Heart left ventricle (tissue), 13 donors: ENCODE results near the gene IFITM5.

Experiments used
- POLR2A ChIP-seq, 2 donors: fragments of 450-650 bp; IDR thresholded peaks; one replicate each; pipeline ENCODE4 v1.6.1; 2017; ENCODE audit warnings: antibody characterized with exemption in 2 of 2, mild to moderate bottlenecking in 2 of 2, moderate library complexity in 2 of 2
- TF ChIP-seq, protein P1 (sequence below), 12 donors: fragments of 200-600 bp; sonication (generic) in 4 of 12; IDR thresholded peaks; one replicate each; pipeline versions ENCODE4 v1.5.0 to v1.8.0; 2018 to 2022; ENCODE audit warnings: antibody characterized with exemption in 12 of 12, mild to moderate bottlenecking in 5 of 12
- donor health status: ischemic (EF 13 %, LVEDD 7.1; RV severe dilation, severe dysfunction).
- donor health status: DM: no; HTN: yes; CAD: no.
- donor health status: DM: no; HTN: no; CAD: no.
- donor health status: ischemic (EF 25% LVEDD 6.9; RV normal size, moderate dysfunction).
- donor health status: ischemic (EF 25% LVEDD 5.7; RV mildly dilated, moderate dysfunction).
- donor health status: ischemic (EF 35%, LVEDD 5.7; RV mildly dilated, moderate dysfunction).
- donor health status: nonischemic (EF 11% LVEDD 7.7; RV severe dilation, severe dysfunction).
- donor health status: DM: yes; HTN: yes; CAD: no.
- donor health status: PGD.
- donor health status: ischemic (EF 29% LVEDD 5.4; RV normal size, mild dysfunction).
- donor health status: nonischemic (EF 23%, LVEDD 6.1; RV moderate dilation, normal function).

DNA sequence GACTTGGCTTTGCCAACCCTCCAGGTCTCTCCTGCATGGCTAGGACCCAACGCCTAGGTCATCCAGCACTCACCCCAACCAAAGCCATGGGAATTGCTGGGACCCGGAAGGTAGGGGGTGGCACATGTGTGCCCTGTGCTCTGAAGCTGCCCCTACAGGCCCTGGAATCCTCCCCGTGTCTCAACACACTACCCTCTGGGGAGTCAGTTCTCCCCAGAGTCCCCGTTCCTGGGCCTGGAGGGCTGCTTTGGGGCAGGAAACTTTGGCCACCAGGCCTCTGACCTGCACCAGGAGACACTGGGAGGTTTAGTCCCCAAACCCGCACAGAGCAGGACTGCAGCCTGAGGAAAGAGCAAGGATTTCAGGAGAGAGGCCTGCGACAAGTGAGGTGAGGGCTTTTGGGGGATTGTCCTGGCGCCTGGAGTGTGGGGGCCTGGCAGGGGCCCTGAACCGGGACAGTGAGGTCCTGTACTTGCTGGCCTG lies 14.0 kb upstream of the IFITM5 start:
- TF ChIP-seq, protein P1, sequence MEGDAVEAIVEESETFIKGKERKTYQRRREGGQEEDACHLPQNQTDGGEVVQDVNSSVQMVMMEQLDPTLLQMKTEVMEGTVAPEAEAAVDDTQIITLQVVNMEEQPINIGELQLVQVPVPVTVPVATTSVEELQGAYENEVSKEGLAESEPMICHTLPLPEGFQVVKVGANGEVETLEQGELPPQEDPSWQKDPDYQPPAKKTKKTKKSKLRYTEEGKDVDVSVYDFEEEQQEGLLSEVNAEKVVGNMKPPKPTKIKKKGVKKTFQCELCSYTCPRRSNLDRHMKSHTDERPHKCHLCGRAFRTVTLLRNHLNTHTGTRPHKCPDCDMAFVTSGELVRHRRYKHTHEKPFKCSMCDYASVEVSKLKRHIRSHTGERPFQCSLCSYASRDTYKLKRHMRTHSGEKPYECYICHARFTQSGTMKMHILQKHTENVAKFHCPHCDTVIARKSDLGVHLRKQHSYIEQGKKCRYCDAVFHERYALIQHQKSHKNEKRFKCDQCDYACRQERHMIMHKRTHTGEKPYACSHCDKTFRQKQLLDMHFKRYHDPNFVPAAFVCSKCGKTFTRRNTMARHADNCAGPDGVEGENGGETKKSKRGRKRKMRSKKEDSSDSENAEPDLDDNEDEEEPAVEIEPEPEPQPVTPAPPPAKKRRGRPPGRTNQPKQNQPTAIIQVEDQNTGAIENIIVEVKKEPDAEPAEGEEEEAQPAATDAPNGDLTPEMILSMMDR (IDR thresholded peaks at IDR 0.05) = no peak
- TF ChIP-seq POLR2A (IDR thresholded peaks at IDR 0.05) = no peak
